Activated T-cell treated with anti-CD3 and anti-CD28 coated beads, Interleukin-2, amount 50 U/mL, for 72 hours (primary cell): ENCODE measurements around the gene DENND6A. TPM values are rescaled to one million over a fixed set of nuclear protein-coding genes. Genes with fewer than 3 reads are reported as not detected.
"Not testable (repeated sequence)": the region's sequence is repeated elsewhere in the genome, so short reads cannot be mapped to it uniquely, and the experiment has no call there.

ENCODE experiments used
- ATAC-seq, 2 donors: fragments of 150-1000 bp; cut with Tn5 transposase; replicated peaks in 1 of 2; 2 replicates each; pipeline ENCODE4 v1.10.0; 2021; ENCODE audit warnings: moderate library complexity in 2 of 2, mild to moderate bottlenecking in 1 of 2
- DNase-seq, 2 donors: peaks; one replicate each; pipeline ENCODE4 v3.0.0; 2021 to 2022; ENCODE audit warnings: mixed read lengths in 1 of 2
- H3K27ac Mint-ChIP-seq: one replicate; pipeline ENCODE4 v1.8.0; 2022; ENCODE audit warnings: mild to moderate bottlenecking, moderate library complexity, mixed read lengths
- H3K27me3 Mint-ChIP-seq: one replicate; pipeline ENCODE4 v1.8.0; 2022; ENCODE audit warnings: low read depth, mixed read lengths
- H3K36me3 Mint-ChIP-seq, 2 donors: one replicate each; pipeline ENCODE4 v1.8.0; 2022; ENCODE audit warnings: mixed read lengths in 2 of 2, mild to moderate bottlenecking in 1 of 2; ENCODE audit not compliant: insufficient read depth in 2 of 2
- H3K4me1 Mint-ChIP-seq: one replicate; pipeline ENCODE4 v1.8.0; 2022; ENCODE audit warnings: low read depth, mixed read lengths
- H3K4me3 Mint-ChIP-seq, 2 donors: one replicate each; pipeline ENCODE4 v1.8.0; 2022; ENCODE audit warnings: mild to moderate bottlenecking in 2 of 2, mixed read lengths in 2 of 2, moderate library complexity in 2 of 2
- H3K9me3 Mint-ChIP-seq, 2 donors: one replicate each; pipeline ENCODE4 v1.8.0; 2022; ENCODE audit warnings: mixed read lengths in 2 of 2
- total RNA-seq, 2 donors: library from RNA; stranded (reverse); gene quantifications; one replicate each; pipeline ENCODE4 v1.2.3, GENCODE V29; 2022

DENND6A gene
- total RNA-seq, 2 donors from 2014 or later = 19.1 to 22.5 TPM

GRCh38 chr3:57715686-57716085 lies 22.8 kb upstream of the DENND6A start:
- no peak overlapping the region for H3K27ac Mint-ChIP-seq

GRCh38 chr3:57709559-57709958 lies 16.7 kb upstream of the DENND6A start:
- no peak overlapping the region for H3K4me3 Mint-ChIP-seq
- H3K9me3 Mint-ChIP-seq = no peaks in the 10 kb centered on the region
- peaks cover 5% of the 10 kb centered on the region for H3K4me1 Mint-ChIP-seq
- DNase-seq (no peak), ATAC-seq (no peak)
- no peak overlapping the region for H3K27ac Mint-ChIP-seq
- no peaks in the 10 kb centered on the region for H3K36me3 Mint-ChIP-seq
- H3K27me3 Mint-ChIP-seq = peaks cover 9% of the 10 kb centered on the region

More at GRCh38 chr3:57715686-57716085, 22.8 kb upstream of the DENND6A start:
- H3K36me3 Mint-ChIP-seq = no peaks in the 10 kb centered on the region
- no peaks in the 10 kb centered on the region for H3K4me1 Mint-ChIP-seq
- no peaks in the 10 kb centered on the region for H3K9me3 Mint-ChIP-seq
- H3K27me3 Mint-ChIP-seq = no peaks in the 10 kb centered on the region
- ATAC-seq = no peak
- H3K4me3 Mint-ChIP-seq = no peak overlapping the region
- DNase-seq = no peak

GRCh38 chr3:57709031-57709430 lies 16.2 kb upstream of the DENND6A start:
- Mint-ChIP-seq H3K36me3 (no peaks in the 10 kb centered on the region), H3K27ac (no peak overlapping the region), H3K27me3 (peaks cover 9% of the 10 kb centered on the region), H3K4me3 (no peak overlapping the region), H3K4me1 (peaks cover 5% of the 10 kb centered on the region), H3K9me3 (no peaks in the 10 kb centered on the region)
- no peak for DNase-seq
- no peak for ATAC-seq

- Mint-ChIP-seq H3K4me3 (no peak overlapping the region), H3K27ac (no peak overlapping the region)
These were observed 13.6 kb upstream of the DENND6A start for GRCh38 chr3:57706462-57706861.

GRCh38 chr3:57705351-57705750 lies 12.5 kb upstream of the DENND6A start:
- H3K4me3 Mint-ChIP-seq, H3K36me3 Mint-ChIP-seq, H3K4me1 Mint-ChIP-seq, DNase-seq, H3K9me3 Mint-ChIP-seq, H3K27ac Mint-ChIP-seq, ATAC-seq, H3K27me3 Mint-ChIP-seq: not testable (repeated sequence)

More at GRCh38 chr3:57706462-57706861, 13.6 kb upstream of the DENND6A start:
- no peaks in the 10 kb centered on the region for H3K9me3 Mint-ChIP-seq
- ATAC-seq (peak in 1 of 2 donors; percentile 56), DNase-seq (no peak)
- H3K27me3 Mint-ChIP-seq = peaks cover 9% of the 10 kb centered on the region
- H3K4me1 Mint-ChIP-seq = peaks cover 5% of the 10 kb centered on the region
- no peaks in the 10 kb centered on the region for H3K36me3 Mint-ChIP-seq

GRCh38 chr3:57701781-57702180 lies 8.9 kb upstream of the DENND6A start:
- no peak overlapping the region for H3K27ac Mint-ChIP-seq
- DNase-seq (no peak), ATAC-seq (no peak)
- no peak overlapping the region for H3K4me3 Mint-ChIP-seq
- peaks cover 5% of the 10 kb centered on the region for H3K4me1 Mint-ChIP-seq
- H3K9me3 Mint-ChIP-seq = no peaks in the 10 kb centered on the region
- no peaks in the 10 kb centered on the region for H3K27me3 Mint-ChIP-seq
- H3K36me3 Mint-ChIP-seq = no peaks in the 10 kb centered on the region

- H3K4me3 Mint-ChIP-seq = no peak overlapping the region
- no peaks in the 10 kb centered on the region for H3K27me3 Mint-ChIP-seq
- no peak overlapping the region for H3K27ac Mint-ChIP-seq
- ATAC-seq (no peak), DNase-seq (no peak)
- no peaks in the 10 kb centered on the region for H3K4me1 Mint-ChIP-seq
- no peaks in the 10 kb centered on the region for H3K9me3 Mint-ChIP-seq
- H3K36me3 Mint-ChIP-seq = no peaks in the 10 kb centered on the region
These were observed 7.9 kb upstream of the DENND6A start for GRCh38 chr3:57700737-57701136.

- no peak overlapping the region for H3K4me3 Mint-ChIP-seq
- H3K4me1 Mint-ChIP-seq = no peaks in the 10 kb centered on the region
- no peaks in the 10 kb centered on the region for H3K9me3 Mint-ChIP-seq
- ATAC-seq = no peak
- no peak overlapping the region for H3K27ac Mint-ChIP-seq
- no peak for DNase-seq
- H3K27me3 Mint-ChIP-seq = no peaks in the 10 kb centered on the region
- no peaks in the 10 kb centered on the region for H3K36me3 Mint-ChIP-seq
These were observed 6.7 kb upstream of the DENND6A start for GRCh38 chr3:57699591-57699990.

GRCh38 chr3:57696801-57697321 lies 4.0 kb upstream of the DENND6A start:
- Mint-ChIP-seq H3K27me3 (no peaks in the 10 kb centered on the region), H3K27ac (no peak overlapping the region), H3K4me3 (no peak overlapping the region), H3K9me3 (no peaks in the 10 kb centered on the region), H3K4me1 (peaks cover under 1% of the 10 kb centered on the region), H3K36me3 (no peaks in the 10 kb centered on the region)
- ATAC-seq (no peak), DNase-seq (no peak)

GRCh38 chr3:57694146-57694545 lies 1.3 kb upstream of the DENND6A start:
- ATAC-seq = no peak
- no peaks in the 10 kb centered on the region for H3K27me3 Mint-ChIP-seq
- no peaks in the 10 kb centered on the region for H3K9me3 Mint-ChIP-seq
- H3K36me3 Mint-ChIP-seq = no peaks in the 10 kb centered on the region
- DNase-seq = no peak
- H3K4me3 Mint-ChIP-seq = peak overlapping the region; percentile 54 to 95
- no peak overlapping the region for H3K27ac Mint-ChIP-seq
- H3K4me1 Mint-ChIP-seq = peaks cover 27% of the 10 kb centered on the region

GRCh38 chr3:57692133-57692395 lies 813 bp downstream of the DENND6A start:
- H3K9me3 Mint-ChIP-seq, H3K36me3 Mint-ChIP-seq, H3K27me3 Mint-ChIP-seq, DNase-seq: not testable (repeated sequence)
- peak in 1 of 2 donors; percentile 39 for ATAC-seq
- H3K4me3 Mint-ChIP-seq = peak overlapping the region; percentile 94 to 95
- peaks cover 46% of the 10 kb centered on the region for H3K4me1 Mint-ChIP-seq
- H3K27ac Mint-ChIP-seq = peak overlapping the region; percentile 96

GRCh38 chr3:57691411-57692132 lies 1.3 kb downstream of the DENND6A start:
- H3K4me1 Mint-ChIP-seq = peaks cover 51% of the 10 kb centered on the region
- DNase-seq = peak; percentile 1 to 8
- no peaks in the 10 kb centered on the region for H3K9me3 Mint-ChIP-seq
- no peak for ATAC-seq
- no peaks in the 10 kb centered on the region for H3K27me3 Mint-ChIP-seq
- no peaks in the 10 kb centered on the region for H3K36me3 Mint-ChIP-seq
- H3K27ac Mint-ChIP-seq = peak overlapping the region; percentile 96
- H3K4me3 Mint-ChIP-seq = peak overlapping the region; percentile 94 to 95

GRCh38 chr3:57689367-57690053 lies 3.4 kb downstream of the DENND6A start:
- peaks cover 57% of the 10 kb centered on the region for H3K4me1 Mint-ChIP-seq
- H3K9me3 Mint-ChIP-seq = no peaks in the 10 kb centered on the region
- no peaks in the 10 kb centered on the region for H3K27me3 Mint-ChIP-seq
- peak overlapping the region; percentile 73 for H3K27ac Mint-ChIP-seq
- DNase-seq (no peak), ATAC-seq (no peak)
- no peaks in the 10 kb centered on the region for H3K36me3 Mint-ChIP-seq
- H3K4me3 Mint-ChIP-seq = peak overlapping the region; percentile 94 to 95
